HG03565 (cell line): ENCODE data around the gene CFAP74.
"Not testable (repeated sequence)": the region's sequence is repeated elsewhere in the genome, so short reads cannot be mapped to it uniquely, and the experiment has no call there.

ENCODE experiments used
- ATAC-seq: cut with Tn5 transposase; IDR thresholded peaks from one replicate; pipeline ENCODE4 v1.9.1; 2021; ENCODE audit warnings: mild to moderate bottlenecking, moderate library complexity; ENCODE audit not compliant: unreplicated experiment

The CFAP74 gene

DNA sequence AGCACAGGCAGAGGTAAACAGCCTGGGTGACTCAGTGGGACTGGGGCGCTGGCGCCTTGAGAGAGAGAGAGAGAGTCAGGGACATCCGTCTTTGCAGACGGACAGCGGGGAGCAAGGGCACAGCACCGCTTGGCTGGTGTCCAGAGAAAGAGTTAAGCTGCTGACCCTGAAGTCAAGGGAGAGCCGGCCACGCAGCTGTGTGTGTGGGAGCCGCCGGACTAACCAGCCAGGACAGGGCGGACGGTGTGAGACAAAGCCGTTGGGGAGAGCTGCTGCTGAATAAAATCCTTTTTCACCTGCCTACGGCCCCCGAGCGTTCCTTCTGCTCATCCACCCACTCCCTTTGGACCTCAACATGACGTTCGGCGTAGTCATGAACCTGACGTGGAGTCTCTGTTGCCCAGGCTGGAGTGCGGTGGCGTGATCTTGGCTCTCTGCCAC, 14.5 kb downstream of the CFAP74 start:
- ATAC-seq, result no peak

DNA sequence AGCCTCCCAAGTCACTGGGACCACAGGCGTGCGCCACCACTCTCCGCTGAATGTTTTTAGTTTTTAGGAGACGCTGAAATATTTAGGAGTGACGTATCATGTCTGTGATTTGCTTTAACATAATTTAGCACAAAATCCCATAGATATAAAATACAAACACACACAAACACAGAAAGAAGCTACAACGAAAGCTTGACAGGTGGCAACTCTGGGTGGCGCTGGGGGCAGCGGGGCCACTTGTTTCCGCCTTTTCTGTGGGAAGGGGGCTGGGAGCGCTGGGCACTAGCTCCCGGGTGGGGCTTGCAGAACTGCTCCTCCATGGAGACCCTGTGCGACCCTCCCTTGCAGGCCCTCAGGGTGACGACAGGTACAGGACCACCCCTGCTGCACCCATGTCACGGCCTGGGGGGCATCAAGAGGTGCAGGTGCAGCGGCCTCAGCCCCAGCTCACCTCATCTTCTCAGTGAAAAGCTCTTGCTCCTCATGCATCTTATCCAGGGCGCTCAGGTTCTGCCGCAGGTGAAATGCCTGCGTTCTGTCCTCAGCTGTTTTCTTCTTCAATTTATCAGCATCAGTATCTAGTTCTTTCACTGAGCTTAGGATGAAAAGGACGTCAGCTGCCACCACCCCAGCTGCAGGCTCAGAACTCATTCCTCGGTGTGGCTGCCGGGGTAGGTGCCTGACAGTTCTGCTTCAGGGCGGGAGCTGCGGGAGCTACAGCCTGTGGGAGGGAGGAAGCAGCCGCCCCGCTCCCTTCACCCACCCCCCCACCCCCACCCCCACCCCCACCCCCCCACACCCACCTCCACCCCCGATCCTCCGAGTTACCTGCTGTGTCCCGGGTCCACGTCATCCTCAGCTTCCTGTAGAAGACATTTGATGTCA, 15.3 kb downstream of the CFAP74 start:
- no peak for ATAC-seq

DNA sequence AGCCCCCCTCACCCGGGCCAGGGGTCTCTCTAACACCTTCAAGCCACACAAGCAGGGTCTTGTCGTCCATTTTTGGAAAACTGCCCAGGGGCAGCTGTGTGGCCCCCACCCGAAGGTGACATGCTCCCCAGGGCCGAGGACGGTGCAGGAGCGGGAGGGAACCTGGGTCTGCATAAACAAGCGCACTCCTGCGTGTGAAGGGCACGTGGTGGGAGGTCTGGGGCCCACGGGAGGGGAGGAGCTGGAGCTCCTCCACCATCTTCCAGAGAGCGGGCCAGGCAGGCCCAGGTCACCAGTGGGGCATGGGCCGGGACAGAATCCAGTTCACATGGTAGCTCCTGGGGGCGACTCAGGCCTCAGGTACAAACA, 16.5 kb downstream of the CFAP74 start:
- ATAC-seq, result no peak

DNA sequence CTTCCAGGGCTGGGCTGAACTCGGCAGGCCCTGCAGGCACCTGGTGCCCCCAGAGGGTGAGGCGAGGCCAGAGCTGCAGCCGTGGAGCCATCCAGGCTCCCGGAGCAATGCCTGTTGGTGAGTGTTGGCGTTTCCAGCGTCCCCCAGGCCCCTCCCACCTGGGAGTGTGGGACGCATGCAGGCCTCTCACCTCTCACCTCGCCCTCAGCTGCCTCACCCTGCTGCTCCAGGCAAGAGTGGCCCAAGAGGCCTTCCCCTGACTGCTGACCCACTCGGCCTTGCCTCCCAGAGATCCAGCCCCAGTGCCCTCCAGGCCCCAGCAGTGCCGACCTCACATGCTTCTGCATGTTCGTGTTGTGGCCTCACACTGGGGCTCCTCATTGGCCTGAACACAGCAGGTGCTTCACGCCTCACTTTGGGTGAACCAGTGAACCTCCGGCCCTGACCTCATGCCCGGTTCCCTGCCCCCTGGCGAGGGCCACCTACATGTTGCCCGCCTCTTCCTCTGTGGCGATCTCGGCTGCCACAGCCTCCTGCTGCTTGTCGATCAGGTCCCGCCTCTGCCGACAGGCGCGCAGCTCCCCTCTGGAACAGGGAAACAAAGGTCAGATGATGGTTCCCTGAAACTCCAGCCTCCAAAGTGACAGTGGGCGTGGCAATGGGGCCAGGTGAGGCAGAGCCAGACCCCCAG, 17.0 kb downstream of the CFAP74 start:
- ATAC-seq, result no peak

DNA sequence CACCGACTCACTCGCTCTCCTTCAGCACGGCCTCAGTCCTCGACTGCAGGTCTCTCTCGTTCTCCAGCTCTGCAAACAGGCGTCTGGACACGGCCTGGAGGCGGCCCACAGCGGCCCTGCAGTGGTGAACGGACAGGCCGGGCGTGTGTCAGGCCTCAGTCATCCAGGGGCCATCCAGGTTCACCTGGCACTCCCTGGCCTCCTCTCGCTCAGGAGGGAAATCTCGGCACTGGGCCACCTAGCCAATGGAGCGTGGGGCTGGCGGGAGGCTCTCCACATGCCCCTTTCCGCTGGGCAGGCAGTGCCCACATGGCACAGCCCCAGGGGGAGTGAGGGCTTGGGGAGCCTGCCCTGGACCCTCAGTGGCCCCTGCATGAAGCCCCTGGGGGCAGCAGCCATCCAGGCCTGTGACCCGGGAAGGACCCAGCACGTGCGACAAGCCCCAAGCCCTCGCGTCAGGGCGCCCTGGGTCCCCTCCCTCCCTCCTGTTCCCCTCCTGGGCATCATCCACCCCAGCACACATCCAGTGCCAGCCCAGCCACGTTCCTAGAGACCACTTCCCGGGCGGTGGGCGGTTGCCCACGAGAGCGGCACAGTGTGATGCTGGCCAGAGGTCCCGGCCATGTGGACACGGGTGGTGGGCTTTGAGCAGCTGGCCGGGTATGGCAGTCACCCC, 18.1 kb downstream of the CFAP74 start:
- ATAC-seq, result no peak

DNA sequence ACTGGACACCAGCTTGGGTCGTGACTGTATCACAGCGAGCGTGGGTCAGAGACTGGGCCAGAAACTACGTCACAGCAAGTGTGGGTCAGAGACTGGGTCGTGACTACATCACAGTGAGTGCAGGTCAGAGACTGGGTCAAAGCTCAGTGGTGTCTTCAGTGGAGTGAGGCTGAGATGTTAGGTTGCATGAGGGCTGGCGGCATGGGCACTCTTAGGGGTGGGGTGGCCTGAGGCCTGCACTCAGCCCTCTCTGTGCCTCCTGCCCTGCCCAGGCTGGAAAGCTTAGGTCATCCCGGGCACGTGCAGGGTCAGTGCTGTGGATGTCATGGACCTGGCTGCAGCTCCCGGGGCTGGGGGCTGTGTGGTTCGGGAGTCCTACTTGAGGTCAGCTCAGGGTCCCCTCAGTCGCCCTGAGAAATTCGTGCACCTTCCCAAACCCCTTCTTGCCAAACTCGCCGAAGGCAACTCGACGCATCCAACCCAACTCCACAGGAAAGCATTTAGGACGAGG, 19.0 kb downstream of the CFAP74 start:
- no peak for ATAC-seq

DNA sequence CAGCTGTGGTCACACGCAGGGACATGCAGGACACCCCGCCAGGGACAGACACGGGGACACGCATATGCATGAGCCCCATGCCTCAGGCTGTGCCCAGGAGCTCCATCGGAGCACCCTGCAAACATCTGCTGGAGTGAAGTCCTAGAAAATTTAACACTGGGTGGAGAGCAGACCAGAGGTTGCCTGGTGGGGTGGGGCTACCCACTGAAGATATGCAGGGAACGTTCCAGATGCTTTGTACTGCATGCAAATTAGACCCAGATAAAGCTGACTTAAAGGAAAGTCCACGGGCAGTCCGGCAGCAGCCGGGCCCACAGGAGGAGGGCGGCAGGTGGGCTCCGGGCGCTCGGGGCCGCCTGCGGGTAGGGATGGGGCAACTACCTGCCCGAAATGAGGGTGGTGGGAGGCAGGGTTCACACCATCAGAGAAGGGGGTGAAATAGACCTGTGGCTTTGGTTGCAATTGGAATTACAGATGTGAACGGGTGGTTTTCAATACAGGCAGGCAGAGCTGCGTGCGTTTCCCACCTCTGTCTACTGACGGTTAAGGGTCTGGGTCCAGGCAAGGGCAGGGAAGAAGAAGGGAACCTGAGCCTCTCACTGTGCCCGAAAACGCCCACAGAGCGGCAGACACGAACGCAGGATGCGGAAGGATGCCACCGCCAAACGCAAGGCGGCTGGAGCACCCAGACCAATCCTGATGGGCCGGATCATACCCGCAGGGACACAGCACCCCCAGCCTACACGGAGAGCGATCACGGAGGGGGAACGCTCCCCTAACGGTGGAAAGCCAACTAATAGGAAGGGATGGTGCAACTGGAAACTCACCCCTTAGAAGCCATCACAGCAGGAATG, 21.0 kb downstream of the CFAP74 start:
- ATAC-seq, result no peak

DNA sequence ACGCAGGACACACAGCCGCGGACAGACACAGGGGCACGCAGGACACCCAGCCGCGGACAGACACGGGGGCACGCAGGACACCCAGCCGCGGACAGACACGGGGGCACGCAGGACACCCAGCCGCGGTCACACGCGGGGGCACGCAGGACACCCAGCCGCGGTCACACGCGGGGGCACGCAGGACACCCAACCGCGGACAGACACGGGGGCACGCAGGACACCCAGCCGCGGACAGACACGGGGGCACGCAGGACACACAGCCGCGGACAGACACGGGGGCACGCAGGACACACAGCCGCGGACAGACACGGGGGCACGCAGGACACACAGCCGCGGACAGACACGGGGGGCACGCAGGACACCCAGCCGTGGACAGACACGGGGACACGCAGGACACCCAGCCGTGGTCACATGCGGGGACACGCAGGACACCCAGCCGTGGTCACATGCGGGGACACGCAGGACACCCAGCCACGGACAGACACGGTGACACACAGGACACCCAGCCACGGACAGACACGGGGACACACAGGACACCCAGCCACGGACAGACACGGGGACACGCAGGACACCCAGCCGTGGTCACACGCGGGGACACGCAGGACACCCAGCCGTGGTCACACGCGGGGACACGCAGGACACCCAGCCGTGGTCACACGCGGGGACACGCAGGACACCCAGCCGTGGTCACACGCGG, 21.8 kb downstream of the CFAP74 start:
- not testable (repeated sequence) for ATAC-seq

DNA sequence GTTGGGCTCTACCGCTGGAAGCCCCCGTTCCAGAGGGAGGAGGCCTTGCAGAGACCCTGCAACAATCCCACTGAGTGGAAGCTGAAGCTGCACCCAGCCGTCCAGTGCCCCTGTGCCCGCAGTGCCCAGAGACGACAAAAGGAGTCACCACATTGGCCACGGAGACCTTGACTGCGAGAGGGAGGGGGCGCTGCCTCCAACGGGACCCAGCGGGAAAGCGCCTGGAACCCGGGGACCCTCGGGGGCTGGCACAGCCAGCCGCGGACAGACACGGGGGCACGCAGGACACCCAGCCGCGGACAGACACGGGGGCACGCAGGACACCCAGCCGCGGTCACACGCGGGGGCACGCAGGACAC, 22.5 kb downstream of the CFAP74 start:
- no peak for ATAC-seq

DNA sequence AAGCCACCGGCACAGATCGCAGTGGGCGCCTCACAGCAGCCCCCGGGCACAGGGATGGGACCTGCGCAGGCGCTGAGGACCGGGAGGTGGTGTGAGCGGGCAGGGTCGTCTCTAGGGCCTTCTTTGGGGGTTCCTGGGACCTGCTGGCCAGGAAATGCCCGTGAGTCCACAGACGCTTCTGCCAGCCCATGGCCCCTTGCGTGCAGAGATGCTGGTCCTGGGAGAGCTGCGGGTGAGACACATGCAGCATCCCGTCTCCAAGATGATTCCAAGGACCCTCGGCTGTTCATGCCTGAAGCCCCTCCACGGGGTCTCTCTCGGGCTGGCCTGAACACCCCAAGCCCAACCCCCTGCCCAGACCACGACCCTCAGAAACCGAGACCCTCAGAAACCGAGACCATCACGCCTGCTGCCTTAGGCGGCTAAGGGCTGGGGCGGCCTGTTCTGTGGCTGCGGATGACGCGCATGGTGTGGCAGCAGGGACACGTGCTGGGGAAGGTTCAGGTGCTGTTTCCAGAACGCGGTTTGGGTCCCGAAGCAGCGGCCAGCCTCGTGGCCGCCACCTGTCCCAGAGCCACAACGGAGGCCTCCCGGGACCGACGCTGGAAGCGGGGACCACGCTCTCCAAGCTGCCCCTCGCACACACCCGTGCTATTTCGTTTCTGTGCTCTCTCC, 23.0 kb downstream of the CFAP74 start:
- no peak for ATAC-seq

DNA sequence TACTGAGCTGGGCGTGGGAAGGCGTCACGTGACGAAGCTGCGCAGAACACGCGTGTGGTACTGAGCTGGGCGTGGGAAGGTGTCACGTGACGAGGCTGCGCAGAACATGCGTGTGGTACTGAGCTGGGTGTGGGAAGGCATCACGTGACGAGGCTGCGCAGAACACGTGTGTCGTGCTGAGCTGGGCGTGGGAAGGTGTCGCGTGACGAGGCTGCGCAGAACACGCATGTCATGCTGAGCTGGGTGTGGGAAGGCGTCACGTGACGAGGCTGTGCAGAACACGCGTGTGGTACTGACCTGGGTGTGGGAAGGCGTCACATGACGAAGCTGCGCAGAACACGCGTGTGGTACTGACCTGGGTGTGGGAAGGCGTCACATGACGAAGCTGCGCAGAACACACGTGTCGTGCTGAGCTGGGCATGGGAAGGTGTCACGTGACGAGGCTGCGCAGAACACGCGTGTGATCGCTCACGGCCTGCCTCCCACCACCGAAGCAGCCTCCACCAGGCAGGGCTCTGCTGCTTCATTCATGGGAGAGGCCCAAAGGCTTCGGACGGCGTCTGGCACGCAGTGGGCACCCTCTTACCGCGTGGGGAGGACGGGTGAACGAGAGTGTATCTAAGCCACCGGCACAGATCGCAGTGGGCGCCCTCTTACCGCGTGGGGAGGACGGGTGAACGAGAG, 24.0 kb downstream of the CFAP74 start:
- ATAC-seq, result no peak

DNA sequence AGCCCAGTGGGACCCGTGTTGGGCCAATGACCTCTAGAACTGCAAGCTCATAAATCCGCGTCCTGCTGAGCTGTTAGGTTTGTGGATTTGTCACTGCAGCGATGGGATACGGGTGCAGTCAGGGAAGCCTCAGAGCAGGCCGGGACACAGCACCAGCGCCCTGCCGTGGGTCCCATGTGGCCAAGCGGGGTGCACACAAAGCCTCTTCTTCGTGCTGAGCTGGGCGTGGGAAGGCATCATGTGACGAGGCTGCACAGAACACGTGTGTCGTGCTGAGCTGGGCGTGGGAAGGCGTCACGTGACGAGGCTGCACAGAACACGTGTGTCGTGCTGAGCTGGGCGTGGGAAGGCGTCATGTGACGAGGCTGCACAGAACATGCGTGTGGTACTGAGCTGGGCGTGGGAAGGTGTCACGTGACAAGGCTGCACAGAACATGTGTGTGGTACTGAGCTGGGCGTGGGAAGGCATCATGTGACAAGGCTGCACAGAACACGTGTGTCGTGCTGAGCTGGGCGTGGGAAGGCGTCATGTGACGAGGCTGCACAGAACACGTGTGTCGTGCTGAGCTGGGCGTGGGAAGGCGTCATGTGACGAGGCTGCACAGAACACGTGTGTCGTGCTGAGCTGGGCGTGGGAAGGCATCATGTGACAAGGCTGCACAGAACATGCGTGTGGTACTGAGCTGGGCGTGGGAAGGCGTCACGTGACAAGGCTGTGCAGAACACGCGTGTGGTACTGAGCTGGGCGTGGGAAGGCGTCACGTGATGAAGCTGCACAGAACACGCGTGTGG, 24.7 kb downstream of the CFAP74 start:
- not testable (repeated sequence) for ATAC-seq

DNA sequence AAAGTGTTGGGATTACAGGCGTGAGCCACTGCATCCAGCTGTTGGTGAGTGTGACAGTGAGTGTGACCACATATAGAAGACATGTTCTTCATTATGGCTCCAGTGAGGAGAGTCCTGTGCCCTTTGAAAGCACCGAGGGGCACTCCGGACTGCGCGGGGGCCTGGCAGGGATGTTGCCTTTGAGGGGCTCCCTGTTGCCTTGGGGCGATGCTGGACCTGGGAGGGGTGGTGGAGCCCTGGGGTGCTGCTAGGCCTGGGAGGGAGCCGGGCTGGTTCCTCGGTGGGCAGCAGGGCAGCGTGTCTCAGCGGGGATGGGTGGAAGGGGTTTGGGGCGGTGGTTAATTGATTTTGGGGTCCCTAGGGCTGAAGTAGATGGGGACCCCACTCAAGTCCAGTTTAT, 25.5 kb downstream of the CFAP74 start:
- no peak for ATAC-seq

DNA sequence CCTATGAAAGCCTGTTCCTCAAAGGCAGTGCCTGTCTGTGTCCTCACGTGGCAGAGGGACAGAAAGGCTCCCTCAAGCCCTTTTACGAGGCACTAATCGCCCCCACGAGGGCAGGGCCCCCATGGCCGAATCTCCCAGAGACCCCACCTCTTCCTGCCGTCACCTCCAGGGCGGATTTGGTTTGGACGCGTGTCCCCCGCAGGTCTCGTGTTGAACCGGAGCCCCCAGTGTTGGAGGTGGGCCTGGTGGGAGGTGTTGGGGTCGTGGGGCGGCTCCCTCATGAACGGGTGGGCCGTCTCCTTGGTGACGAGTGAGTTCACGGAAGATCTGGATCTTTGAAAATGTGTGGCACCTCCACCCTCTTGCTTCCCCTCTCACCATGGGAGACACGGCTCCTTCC, 27.6 kb downstream of the CFAP74 start:
- no peak for ATAC-seq

DNA sequence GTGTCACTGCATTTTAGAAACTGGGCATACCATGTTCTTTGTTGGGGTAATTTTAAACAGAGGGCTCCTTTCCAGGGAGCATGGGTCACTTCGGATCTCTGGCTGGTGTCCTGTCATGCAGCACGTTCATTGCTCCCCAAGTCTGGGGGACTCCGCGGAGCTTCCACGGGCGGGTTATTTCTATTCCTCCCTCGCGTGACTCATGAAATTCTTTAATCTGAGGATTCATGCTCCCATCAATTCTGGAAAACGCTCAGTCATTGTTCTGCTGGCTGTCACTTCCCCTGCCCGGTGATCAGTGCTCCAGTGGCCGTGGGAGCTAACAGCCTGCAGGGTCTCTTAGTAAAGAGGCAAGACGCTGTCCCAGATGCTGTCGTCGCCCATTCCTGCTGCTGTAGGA, 28.1 kb downstream of the CFAP74 start:
- no peak for ATAC-seq

DNA sequence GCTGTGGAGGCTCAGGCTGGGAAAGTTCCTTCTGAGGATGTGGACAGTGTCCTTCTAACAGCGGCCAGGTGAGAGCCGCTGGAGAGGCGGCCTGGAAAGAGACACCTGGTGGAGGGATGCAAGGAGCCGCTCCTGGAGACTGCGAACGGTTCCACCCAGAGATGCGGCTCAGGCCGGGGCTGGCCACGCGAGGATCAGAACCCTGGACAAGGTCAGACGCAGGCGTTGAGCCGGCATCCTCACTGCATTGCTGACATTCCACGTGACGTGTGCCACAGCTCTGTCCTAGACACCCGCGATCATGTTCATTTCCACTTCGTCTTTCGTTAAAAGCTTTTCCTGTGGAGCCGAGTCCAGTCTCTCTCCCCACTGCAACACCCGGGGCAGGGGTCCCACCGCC, 28.8 kb downstream of the CFAP74 start:
- ATAC-seq, result no peak

DNA sequence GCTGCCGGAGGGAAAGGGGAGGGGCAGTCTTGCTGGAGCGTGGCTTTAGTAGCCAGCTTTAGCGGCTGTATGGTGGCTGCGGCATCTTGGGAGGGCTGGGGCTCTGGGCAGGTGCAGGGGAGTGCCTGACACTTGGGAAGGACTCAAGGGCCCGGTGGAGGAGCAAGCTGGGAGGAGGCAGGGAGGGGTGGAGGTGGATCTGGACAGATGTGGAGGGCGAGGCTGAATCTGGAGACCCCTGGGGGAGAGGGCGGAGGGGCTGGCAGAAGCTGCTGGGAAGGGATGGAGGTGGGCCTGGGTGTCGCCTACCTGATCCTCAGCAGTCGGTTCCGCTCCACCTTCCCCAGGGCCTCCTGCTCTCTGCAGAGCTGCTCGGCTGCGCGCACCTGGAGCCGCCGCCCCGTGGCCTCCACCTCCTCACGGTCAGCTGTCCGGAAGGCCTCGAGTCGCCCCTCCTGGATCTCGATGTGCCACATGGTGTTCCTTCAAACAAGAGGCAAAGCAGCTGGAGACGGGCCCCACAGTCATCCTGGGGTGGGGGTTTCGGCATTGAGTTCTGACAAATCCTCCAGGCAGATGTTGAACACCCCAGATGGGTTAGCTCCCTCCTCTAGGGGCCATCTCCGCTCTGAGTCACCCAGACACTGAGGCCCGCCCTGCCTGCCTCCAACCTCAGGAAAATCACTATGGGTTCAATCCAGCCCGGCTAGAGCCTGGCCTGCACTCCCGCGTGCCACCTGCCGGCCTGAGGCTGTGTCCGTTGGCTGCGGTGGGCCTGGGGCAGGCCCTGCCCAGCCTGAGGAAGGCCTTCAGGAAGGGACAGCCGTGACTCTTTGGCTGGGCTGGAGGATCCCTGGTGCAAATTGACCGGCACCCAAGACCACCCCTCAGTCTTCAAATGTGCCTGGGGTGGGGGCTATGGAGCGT, 29.6 kb downstream of the CFAP74 start:
- ATAC-seq, result no peak
